ENCODE data around the gene PLA2G5.

DNA sequence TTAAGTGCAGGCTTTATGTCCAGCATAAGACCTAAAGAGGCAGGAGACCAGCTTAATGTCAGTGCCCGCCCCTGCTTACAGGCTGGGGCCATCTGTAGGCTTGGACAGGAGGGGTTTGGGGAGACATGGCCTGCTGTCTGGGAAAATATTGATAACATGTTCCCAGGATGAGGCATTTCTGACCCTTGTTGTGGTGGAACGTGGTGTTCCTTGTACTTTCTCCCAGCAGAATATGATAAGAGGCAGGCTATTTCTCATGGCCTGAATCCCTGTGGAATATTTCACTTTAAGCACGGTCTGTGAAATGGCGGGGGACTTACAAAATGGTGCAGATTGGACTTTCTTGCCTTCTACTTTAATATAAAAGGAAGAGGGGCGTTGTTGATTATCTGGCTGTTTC is 41.9 kb upstream of the PLA2G5 start:
- TF ChIP-seq, protein P1, sequence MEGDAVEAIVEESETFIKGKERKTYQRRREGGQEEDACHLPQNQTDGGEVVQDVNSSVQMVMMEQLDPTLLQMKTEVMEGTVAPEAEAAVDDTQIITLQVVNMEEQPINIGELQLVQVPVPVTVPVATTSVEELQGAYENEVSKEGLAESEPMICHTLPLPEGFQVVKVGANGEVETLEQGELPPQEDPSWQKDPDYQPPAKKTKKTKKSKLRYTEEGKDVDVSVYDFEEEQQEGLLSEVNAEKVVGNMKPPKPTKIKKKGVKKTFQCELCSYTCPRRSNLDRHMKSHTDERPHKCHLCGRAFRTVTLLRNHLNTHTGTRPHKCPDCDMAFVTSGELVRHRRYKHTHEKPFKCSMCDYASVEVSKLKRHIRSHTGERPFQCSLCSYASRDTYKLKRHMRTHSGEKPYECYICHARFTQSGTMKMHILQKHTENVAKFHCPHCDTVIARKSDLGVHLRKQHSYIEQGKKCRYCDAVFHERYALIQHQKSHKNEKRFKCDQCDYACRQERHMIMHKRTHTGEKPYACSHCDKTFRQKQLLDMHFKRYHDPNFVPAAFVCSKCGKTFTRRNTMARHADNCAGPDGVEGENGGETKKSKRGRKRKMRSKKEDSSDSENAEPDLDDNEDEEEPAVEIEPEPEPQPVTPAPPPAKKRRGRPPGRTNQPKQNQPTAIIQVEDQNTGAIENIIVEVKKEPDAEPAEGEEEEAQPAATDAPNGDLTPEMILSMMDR (conservative IDR thresholded peaks at IDR 0.05) = no peak
- no peak for TF ChIP-seq EZH2 (IDR thresholded peaks at IDR 0.05; ENCODE audit: low read depth)

All from PC-9 (cell line).